MM.1S (cell line): ENCODE results near the gene RASL10A.

ENCODE experiments used
- DNase-seq: peaks from one replicate; pipeline ENCODE4 v3.0.0-alpha.2; 2015
- H2AFZ ChIP-seq: fragments of 300-600 bp; sonication (generic); 2 replicates; pipeline ENCODE4 v1.6.0; 2016; ENCODE audit warnings: antibody characterized with exemption, low read length
- H3F3A ChIP-seq: fragments of 300-600 bp; sonication (generic); 2 replicates; pipeline ENCODE4 v1.6.1; 2016; ENCODE audit warnings: mild to moderate bottlenecking, antibody characterized with exemption, low read length, moderate library complexity, mixed read lengths; ENCODE audit not compliant: insufficient read depth
- H3K27ac ChIP-seq: fragments of 300-600 bp; sonication (generic); 2 replicates; pipeline ENCODE4 v1.5.1; 2016; ENCODE audit warnings: mild to moderate bottlenecking, low read length
- H3K27me3 ChIP-seq: fragments of 300-600 bp; sonication (generic); replicated peaks from 2 replicates; pipeline ENCODE4 v1.6.0; 2016; ENCODE audit warnings: low read length; ENCODE audit not compliant: insufficient read depth
- H3K36me3 ChIP-seq: fragments of 300-600 bp; sonication (generic); replicated peaks from 2 replicates; pipeline ENCODE4 v1.6.1; 2016; ENCODE audit warnings: mild to moderate bottlenecking, low read length, mixed read lengths; ENCODE audit not compliant: insufficient read depth
- H3K4me1 ChIP-seq: fragments of 300-600 bp; sonication (generic); 2 replicates; pipeline ENCODE4 v1.6.1; 2016; ENCODE audit warnings: low read length, mixed read lengths
- H3K4me2 ChIP-seq: fragments of 300-600 bp; sonication (generic); 2 replicates; pipeline ENCODE4 v1.6.0; 2016; ENCODE audit warnings: low read depth, low read length
- H3K4me3 ChIP-seq: fragments of 300-600 bp; sonication (generic); 2 replicates; pipeline ENCODE4 v1.5.1; 2016; ENCODE audit warnings: low read length, mixed read lengths
- H3K79me2 ChIP-seq: fragments of 300-600 bp; sonication (generic); 2 replicates; pipeline ENCODE4 v1.6.1; 2016; ENCODE audit warnings: mixed run types, low read length, mixed read lengths
- H3K9ac ChIP-seq: fragments of 300-600 bp; sonication (generic); 2 replicates; pipeline ENCODE4 v1.6.1; 2016; ENCODE audit warnings: low read length, mixed read lengths
- H3K9me2 ChIP-seq: fragments of 300-600 bp; sonication (generic); replicated peaks from 2 replicates; pipeline ENCODE4 v1.6.1; 2016; ENCODE audit warnings: mild to moderate bottlenecking, low read length, mixed read lengths; ENCODE audit not compliant: insufficient read depth
- H3K9me3 ChIP-seq: fragments of 300-600 bp; sonication (generic); replicated peaks from 2 replicates; pipeline ENCODE4 v1.6.1; 2016; ENCODE audit warnings: mild to moderate bottlenecking, low read length, mixed read lengths; ENCODE audit not compliant: insufficient read depth
- H4K20me1 ChIP-seq: fragments of 300-600 bp; sonication (generic); 2 replicates; pipeline ENCODE4 v1.6.1; 2016; ENCODE audit warnings: mild to moderate bottlenecking, low read length, moderate library complexity, mixed read lengths; ENCODE audit not compliant: insufficient read depth
- EZH2 ChIP-seq: fragments of 300-600 bp; sonication (generic); optimal IDR thresholded peaks from 2 replicates; pipeline ENCODE3; 2017; ENCODE audit warnings: low read depth, mild to moderate bottlenecking, antibody characterized with exemption, low read length, mixed read lengths
- EZH2phosphoT487 ChIP-seq: fragments of 300-600 bp; sonication (generic); IDR thresholded peaks from 2 replicates; pipeline ENCODE4 v1.6.1; 2018; ENCODE audit warnings: antibody characterized with exemption, low read length
- TF ChIP-seq, protein P1 (sequence below): fragments of 300-600 bp; sonication (generic); IDR thresholded peaks from 2 replicates; pipeline ENCODE4 v1.5.1; 2016; ENCODE audit warnings: antibody characterized with exemption, low read length, mixed read lengths

Gene RASL10A

GRCh38 chr22:29351891-29352290 lies 36.4 kb upstream of the RASL10A start:
- Histone ChIP-seq H3K9me2 (no peaks in the 10 kb centered on the region), H3K9me3 (no peaks in the 10 kb centered on the region), H3K36me3 (peaks cover 8% of the 10 kb centered on the region; the same call in 1 of the 2 replicates), H3K27me3 (no peaks in the 10 kb centered on the region), H4K20me1 (no peaks in the 10 kb centered on the region), H2AFZ (no peak overlapping the region), H3K4me1 (no peaks in the 10 kb centered on the region), H3K27ac (no peak overlapping the region), H3K4me3 (no peak overlapping the region), H3K9ac (no peak overlapping the region), H3K4me2 (no peak overlapping the region), H3F3A (no peaks in the 10 kb centered on the region), H3K79me2 (no peaks in the 10 kb centered on the region)
- DNase-seq: no peak
- no peak for TF ChIP-seq EZH2phosphoT487
- TF ChIP-seq, protein P1, sequence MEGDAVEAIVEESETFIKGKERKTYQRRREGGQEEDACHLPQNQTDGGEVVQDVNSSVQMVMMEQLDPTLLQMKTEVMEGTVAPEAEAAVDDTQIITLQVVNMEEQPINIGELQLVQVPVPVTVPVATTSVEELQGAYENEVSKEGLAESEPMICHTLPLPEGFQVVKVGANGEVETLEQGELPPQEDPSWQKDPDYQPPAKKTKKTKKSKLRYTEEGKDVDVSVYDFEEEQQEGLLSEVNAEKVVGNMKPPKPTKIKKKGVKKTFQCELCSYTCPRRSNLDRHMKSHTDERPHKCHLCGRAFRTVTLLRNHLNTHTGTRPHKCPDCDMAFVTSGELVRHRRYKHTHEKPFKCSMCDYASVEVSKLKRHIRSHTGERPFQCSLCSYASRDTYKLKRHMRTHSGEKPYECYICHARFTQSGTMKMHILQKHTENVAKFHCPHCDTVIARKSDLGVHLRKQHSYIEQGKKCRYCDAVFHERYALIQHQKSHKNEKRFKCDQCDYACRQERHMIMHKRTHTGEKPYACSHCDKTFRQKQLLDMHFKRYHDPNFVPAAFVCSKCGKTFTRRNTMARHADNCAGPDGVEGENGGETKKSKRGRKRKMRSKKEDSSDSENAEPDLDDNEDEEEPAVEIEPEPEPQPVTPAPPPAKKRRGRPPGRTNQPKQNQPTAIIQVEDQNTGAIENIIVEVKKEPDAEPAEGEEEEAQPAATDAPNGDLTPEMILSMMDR: no peak
- TF ChIP-seq EZH2: no peak

DNA sequence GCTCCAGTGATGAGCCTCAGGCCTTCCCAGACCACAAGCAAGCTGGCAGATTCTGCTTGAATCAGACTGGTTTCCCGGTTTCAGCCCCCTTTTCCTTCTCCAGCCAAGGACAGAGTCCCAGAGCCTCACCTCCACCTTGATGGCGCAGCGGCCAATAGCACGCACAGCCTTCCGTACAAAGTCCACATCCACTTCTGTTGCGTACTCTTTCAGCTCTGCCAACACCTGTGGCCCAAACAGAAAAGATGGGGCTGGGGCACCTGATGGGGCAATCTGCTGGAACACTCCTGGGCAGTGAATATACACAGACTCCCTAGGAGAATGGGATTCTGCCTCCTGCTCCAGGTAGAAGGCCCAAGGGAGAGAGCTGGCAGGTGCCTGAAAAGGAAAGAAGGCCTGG lies 35.5 kb upstream of the RASL10A start:
- H3K27ac ChIP-seq: no peak overlapping the region
- TF ChIP-seq, protein P1: no peak
- no peak for TF ChIP-seq EZH2
- no peak for TF ChIP-seq EZH2phosphoT487
- no peak overlapping the region for H2AFZ ChIP-seq
- no peak overlapping the region for H3K9ac ChIP-seq
- DNase-seq: no peak
- no peak overlapping the region for H3K4me3 ChIP-seq
- no peaks in the 10 kb centered on the region for H3K79me2 ChIP-seq
- H3K9me3 ChIP-seq: no peaks in the 10 kb centered on the region
- no peak overlapping the region for H3K4me2 ChIP-seq
- H4K20me1 ChIP-seq: no peaks in the 10 kb centered on the region
- H3K9me2 ChIP-seq: no peaks in the 10 kb centered on the region
- H3F3A ChIP-seq: no peaks in the 10 kb centered on the region
- no peaks in the 10 kb centered on the region for H3K4me1 ChIP-seq
- peaks cover 8% of the 10 kb centered on the region; the same call in 1 of the 2 replicates for H3K36me3 ChIP-seq
- no peaks in the 10 kb centered on the region for H3K27me3 ChIP-seq

DNA sequence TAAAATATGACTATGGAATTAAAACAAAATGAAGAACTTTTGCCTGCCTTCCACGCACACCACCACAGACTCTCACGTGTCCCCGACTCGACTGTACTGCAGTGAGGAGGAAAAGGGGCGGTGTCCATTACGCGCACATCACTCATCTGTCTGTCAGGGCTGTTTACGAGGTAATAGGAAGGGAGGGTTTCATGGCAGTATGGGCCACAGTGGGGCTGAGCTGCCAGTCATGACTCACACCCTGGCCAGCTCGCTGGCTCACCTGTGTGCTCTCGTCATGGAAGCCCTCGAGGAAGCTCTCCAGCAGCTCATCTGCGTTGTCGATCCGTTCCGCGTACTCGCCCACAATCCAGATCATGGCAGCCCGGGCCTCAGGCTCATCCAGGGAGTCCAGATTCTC lies 33.5 kb upstream of the RASL10A start:
- Histone ChIP-seq H3F3A (no peaks in the 10 kb centered on the region), H3K27me3 (no peaks in the 10 kb centered on the region), H4K20me1 (no peaks in the 10 kb centered on the region), H3K4me1 (no peaks in the 10 kb centered on the region), H3K79me2 (no peaks in the 10 kb centered on the region), H3K4me3 (no peak overlapping the region), H2AFZ (no peak overlapping the region), H3K36me3 (peaks cover 8% of the 10 kb centered on the region; the same call in 1 of the 2 replicates), H3K27ac (no peak overlapping the region), H3K4me2 (no peak overlapping the region), H3K9ac (no peak overlapping the region), H3K9me3 (no peaks in the 10 kb centered on the region), H3K9me2 (no peaks in the 10 kb centered on the region)
- TF ChIP-seq EZH2 (no peak), EZH2phosphoT487 (no peak)
- TF ChIP-seq, protein P1: no peak
- DNase-seq: no peak

DNA sequence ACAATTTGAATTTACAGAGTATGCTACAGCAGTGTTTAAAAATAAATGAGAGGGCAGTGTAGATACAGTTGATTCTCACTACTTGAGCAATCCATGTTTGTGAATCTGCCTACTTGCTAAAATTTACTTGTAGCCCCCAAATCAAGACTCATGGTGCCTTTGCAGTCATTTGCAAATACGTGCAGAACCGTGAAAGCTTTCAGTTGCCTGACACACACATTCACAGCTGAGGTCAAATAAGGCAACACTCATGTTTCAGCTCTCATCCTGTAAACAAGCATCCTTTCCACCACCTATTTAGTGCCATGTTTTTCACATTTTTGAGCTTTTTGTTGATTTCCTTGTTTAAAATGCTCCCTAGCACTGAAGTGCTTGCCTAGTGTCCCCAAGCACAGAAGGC lies 32.5 kb upstream of the RASL10A start:
- no peaks in the 10 kb centered on the region for H3K79me2 ChIP-seq
- H3K4me1 ChIP-seq: no peaks in the 10 kb centered on the region
- no peak overlapping the region for H3K4me3 ChIP-seq
- no peak overlapping the region for H3K9ac ChIP-seq
- peaks cover 8% of the 10 kb centered on the region; the same call in 1 of the 2 replicates for H3K36me3 ChIP-seq
- no peaks in the 10 kb centered on the region for H3K9me2 ChIP-seq
- H3K27ac ChIP-seq: no peak overlapping the region
- no peak for DNase-seq
- H3K4me2 ChIP-seq: no peak overlapping the region
- H2AFZ ChIP-seq: no peak overlapping the region
- H3F3A ChIP-seq: no peaks in the 10 kb centered on the region
- H4K20me1 ChIP-seq: no peaks in the 10 kb centered on the region
- H3K27me3 ChIP-seq: no peaks in the 10 kb centered on the region
- no peaks in the 10 kb centered on the region for H3K9me3 ChIP-seq
- TF ChIP-seq EZH2phosphoT487 (no peak), EZH2 (no peak)
- TF ChIP-seq, protein P1: no peak
